HG03045 (cell line): Measurements from ENCODE around the gene COX14.

Experiments
- ATAC-seq: cut with Tn5 transposase; IDR thresholded peaks from one replicate; pipeline ENCODE4 v1.9.1; 2021; ENCODE audit warnings: mild to moderate bottlenecking, moderate library complexity; ENCODE audit not compliant: unreplicated experiment

The COX14 gene

GRCh38 chr12:50084775-50085614 is 27.0 kb upstream of the COX14 start, which contains the start of gene SMARCD1:
SMARCD1 (plus strand) TSS chr12:50085342; CDS start chr12:50085370, 28 bp downstream.
- ATAC-seq = peak; percentile 89

GRCh38 chr12:50085615-50086072 is 26.4 kb upstream of the COX14 start:
- ATAC-seq = no peak

- ATAC-seq = no peak
These were observed 25.9 kb upstream of the COX14 start for GRCh38 chr12:50086148-50086547.

- no peak for ATAC-seq
These were observed 24.9 kb upstream of the COX14 start for GRCh38 chr12:50087151-50087550.

GRCh38 chr12:50087995-50088394 is 24.0 kb upstream of the COX14 start:
- no peak for ATAC-seq

- no peak for ATAC-seq
These were observed 23.3 kb upstream of the COX14 start for GRCh38 chr12:50088577-50089335.

GRCh38 chr12:50089730-50090129 is 22.3 kb upstream of the COX14 start:
- ATAC-seq = no peak

- ATAC-seq = no peak
These were observed 21.6 kb upstream of the COX14 start for GRCh38 chr12:50090391-50090790.

GRCh38 chr12:50097952-50098351 is 14.1 kb upstream of the COX14 start:
- no peak for ATAC-seq

- no peak for ATAC-seq
These were observed 12.6 kb upstream of the COX14 start for GRCh38 chr12:50099302-50100008.

GRCh38 chr12:50100561-50100960 is 11.5 kb upstream of the COX14 start:
- no peak for ATAC-seq

GRCh38 chr12:50101663-50102062 is 10.4 kb upstream of the COX14 start:
- ATAC-seq = no peak

GRCh38 chr12:50102131-50102531 is 9.9 kb upstream of the COX14 start:
- no peak for ATAC-seq

- no peak for ATAC-seq
These were observed 9.3 kb upstream of the COX14 start for GRCh38 chr12:50102646-50103309.

GRCh38 chr12:50103351-50103750 is 8.7 kb upstream of the COX14 start:
- no peak for ATAC-seq

- no peak for ATAC-seq
These were observed 8.2 kb upstream of the COX14 start, which contains the start of gene GPD1 for GRCh38 chr12:50103767-50104321. GPD1 (plus strand) TSS chr12:50104008; CDS start chr12:50104051, 43 bp downstream.

GRCh38 chr12:50104417-50105366 is 7.3 kb upstream of the COX14 start:
- no peak for ATAC-seq

GRCh38 chr12:50105913-50106450 is 6.1 kb upstream of the COX14 start:
- ATAC-seq = no peak

GRCh38 chr12:50106907-50107306 is 5.1 kb upstream of the COX14 start:
- ATAC-seq = no peak
